NCI-H69 (cell line): ENCODE measurements around the gene ILK.

Source experiments
- DNase-seq: peaks from one replicate; lab custom pipeline; 2025; lab: John Stamatoyannopoulos, UW

The ILK gene

GRCh38 chr11:6574816-6575715 lies 28.5 kb upstream of the ILK start:
- DNase-seq, result no peak

GRCh38 chr11:6576471-6577373 lies 26.9 kb upstream of the ILK start:
- peak; percentile 74 for DNase-seq

- no peak for DNase-seq
These were observed 25.4 kb upstream of the ILK start for GRCh38 chr11:6578134-6578533.

GRCh38 chr11:6579681-6580080 lies 23.9 kb upstream of the ILK start:
- DNase-seq, result no peak

- DNase-seq, result no peak
These were observed 20.0 kb upstream of the ILK start for GRCh38 chr11:6583584-6583983.

- no peak for DNase-seq
These were observed 19.0 kb upstream of the ILK start for GRCh38 chr11:6584528-6584927.

GRCh38 chr11:6586434-6587359 lies 16.9 kb upstream of the ILK start:
- DNase-seq, result peak; percentile 77

- peak; percentile 7 for DNase-seq
These were observed 16.1 kb upstream of the ILK start for GRCh38 chr11:6587360-6587953.

- DNase-seq, result no peak
These were observed 15.6 kb upstream of the ILK start for GRCh38 chr11:6588018-6588417.

GRCh38 chr11:6594142-6594768 lies 9.3 kb upstream of the ILK start:
- no peak for DNase-seq

GRCh38 chr11:6596239-6596877 lies 7.2 kb upstream of the ILK start:
- peak; percentile 15 for DNase-seq

- no peak for DNase-seq
These were observed 5.0 kb upstream of the ILK start for GRCh38 chr11:6598555-6598954.

GRCh38 chr11:6599449-6599848 lies 4.1 kb upstream of the ILK start:
- DNase-seq, result no peak

- DNase-seq, result no peak
These were observed 3.6 kb upstream of the ILK start for GRCh38 chr11:6599881-6600390.

GRCh38 chr11:6601041-6601461 lies 2.5 kb upstream of the ILK start:
- no peak for DNase-seq

GRCh38 chr11:6602096-6602940 lies 1.3 kb upstream of the ILK start:
- DNase-seq, result no peak

- peak; percentile 59 for DNase-seq
These were observed 580 bp downstream of the ILK start for GRCh38 chr11:6604081-6604626.

- no peak for DNase-seq
These were observed 1.2 kb downstream of the ILK start for GRCh38 chr11:6604790-6605189.
